Stimulated activated naive B cell treated with anti-CD40 and anti-IgM and Interleukin-4, amounts not matched to agents 10 μg/mL and 1 μg/mL and 100 μg/mL, for 72 hours (primary cell): ENCODE measurements around the gene CMBL.

ENCODE experiments used
- ATAC-seq, 2 donors: fragments of 150-1000 bp; cut with Tn5 transposase; replicated peaks; 2 replicates each; pipeline ENCODE4 v1.10.0; 2021; ENCODE audit warnings: moderate library complexity in 1 of 2
- DNase-seq: peaks from one replicate; pipeline ENCODE4 v3.0.0; 2021
- H3K27ac Mint-ChIP-seq: one replicate; pipeline ENCODE4 v1.8.0; 2022; ENCODE audit warnings: mild to moderate bottlenecking, mixed read lengths
- H3K27me3 Mint-ChIP-seq, 2 donors: one replicate each; pipeline ENCODE4 v1.8.0; 2022; ENCODE audit warnings: mixed read lengths in 2 of 2
- H3K36me3 Mint-ChIP-seq, 2 donors: one replicate each; pipeline ENCODE4 v1.8.0; 2022; ENCODE audit warnings: mixed read lengths in 2 of 2, mild to moderate bottlenecking in 1 of 2
- H3K4me1 Mint-ChIP-seq, 2 donors: one replicate each; pipeline ENCODE4 v1.8.0; 2022; ENCODE audit warnings: mixed read lengths in 2 of 2, mild to moderate bottlenecking in 1 of 2
- H3K4me3 Mint-ChIP-seq, 2 donors: one replicate each; pipeline ENCODE4 v1.8.0; 2022; ENCODE audit warnings: mild to moderate bottlenecking in 2 of 2, mixed read lengths in 2 of 2, moderate library complexity in 1 of 2
- H3K9me3 Mint-ChIP-seq, 2 donors: one replicate each; pipeline ENCODE4 v1.8.0; 2022; ENCODE audit warnings: mixed read lengths in 2 of 2, mild to moderate bottlenecking in 1 of 2

Gene CMBL

GRCh38 chr5:10232386-10232785, 75.3 kb downstream of the CMBL start:
- Mint-ChIP-seq H3K36me3 (peaks cover 27 to 54% of the 10 kb centered on the region in 2 donors), H3K4me3 (no peak overlapping the region), H3K9me3 (no peaks in the 10 kb centered on the region), H3K4me1 (peaks cover 0 to 1% of the 10 kb centered on the region in 2 donors), H3K27me3 (no peaks in the 10 kb centered on the region), H3K27ac (no peak overlapping the region)
- DNase-seq: no peak
- ATAC-seq: no peak

GRCh38 chr5:10229306-10230048, 78.2 kb downstream of the CMBL start:
- no peak overlapping the region for H3K4me3 Mint-ChIP-seq
- peaks cover 9 to 11% of the 10 kb centered on the region in 2 donors for H3K9me3 Mint-ChIP-seq
- DNase-seq (no peak), ATAC-seq (no peak)
- H3K27me3 Mint-ChIP-seq: no peaks in the 10 kb centered on the region
- H3K36me3 Mint-ChIP-seq: peaks cover 35 to 64% of the 10 kb centered on the region in 2 donors
- no peak overlapping the region for H3K27ac Mint-ChIP-seq
- H3K4me1 Mint-ChIP-seq: peaks cover 0 to 1% of the 10 kb centered on the region in 2 donors

- Mint-ChIP-seq H3K4me3 (no peak overlapping the region), H3K36me3 (peaks cover 43 to 73% of the 10 kb centered on the region in 2 donors), H3K27me3 (no peaks in the 10 kb centered on the region), H3K4me1 (peaks cover 0 to 1% of the 10 kb centered on the region in 2 donors), H3K27ac (no peak overlapping the region), H3K9me3 (peaks cover 14 to 18% of the 10 kb centered on the region in 2 donors)
- ATAC-seq (no peak), DNase-seq (no peak)
These were observed 79.4 kb downstream of the CMBL start for GRCh38 chr5:10228288-10228687.
